GM20000 (cell line): Measurements from ENCODE around the gene SELENON.

Experiments used
- DNase-seq: peaks from one replicate; pipeline ENCODE4 v3.0.0; 2012; ENCODE audit warnings: low spot score
- TF ChIP-seq, protein P1 (sequence below): IDR thresholded peaks from 2 replicates; pipeline ENCODE4 v1.5.1; 2012; ENCODE audit warnings: mild to moderate bottlenecking, control low read depth; ENCODE audit errors: extremely low read depth, missing control alignments

Gene SELENON

DNA sequence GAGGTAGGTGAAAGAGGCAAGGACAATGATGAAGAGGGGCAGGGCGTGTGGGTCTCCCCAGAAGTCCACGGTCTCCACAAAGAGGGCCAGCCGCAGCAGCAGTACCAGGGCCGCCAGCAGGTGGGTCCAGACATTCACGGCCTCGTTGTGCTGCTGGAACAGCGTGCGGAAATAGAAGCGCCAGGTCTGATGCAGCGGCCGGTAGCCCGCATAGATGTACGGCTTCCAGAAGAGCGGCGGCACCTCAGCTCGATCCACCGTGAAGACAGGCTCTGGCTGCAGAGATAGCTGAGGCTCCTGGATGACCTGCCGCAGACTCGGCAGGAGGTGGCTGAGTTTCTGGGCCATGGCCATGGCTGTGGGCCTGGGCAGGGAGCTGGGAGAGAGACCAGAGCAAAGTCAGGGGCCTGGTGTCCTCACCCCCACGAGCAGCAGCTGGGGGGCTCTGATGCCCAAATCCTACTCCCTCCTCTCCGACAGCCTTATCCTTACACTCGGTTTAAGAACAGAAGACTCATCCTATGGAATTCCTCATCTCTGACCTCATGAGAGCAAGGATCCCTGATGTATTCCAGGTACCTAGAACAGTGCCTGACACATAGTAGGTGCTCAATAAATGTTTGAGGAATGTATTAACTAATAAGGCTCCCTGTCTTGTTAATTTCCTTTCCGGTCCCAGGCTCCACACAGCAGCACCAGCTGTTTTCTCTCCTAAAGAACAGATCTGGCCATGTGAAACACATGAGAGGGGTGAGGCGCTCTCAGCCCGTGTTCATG, 63.7 kb downstream of the SELENON start:
- DNase-seq = no peak
- TF ChIP-seq, protein P1, sequence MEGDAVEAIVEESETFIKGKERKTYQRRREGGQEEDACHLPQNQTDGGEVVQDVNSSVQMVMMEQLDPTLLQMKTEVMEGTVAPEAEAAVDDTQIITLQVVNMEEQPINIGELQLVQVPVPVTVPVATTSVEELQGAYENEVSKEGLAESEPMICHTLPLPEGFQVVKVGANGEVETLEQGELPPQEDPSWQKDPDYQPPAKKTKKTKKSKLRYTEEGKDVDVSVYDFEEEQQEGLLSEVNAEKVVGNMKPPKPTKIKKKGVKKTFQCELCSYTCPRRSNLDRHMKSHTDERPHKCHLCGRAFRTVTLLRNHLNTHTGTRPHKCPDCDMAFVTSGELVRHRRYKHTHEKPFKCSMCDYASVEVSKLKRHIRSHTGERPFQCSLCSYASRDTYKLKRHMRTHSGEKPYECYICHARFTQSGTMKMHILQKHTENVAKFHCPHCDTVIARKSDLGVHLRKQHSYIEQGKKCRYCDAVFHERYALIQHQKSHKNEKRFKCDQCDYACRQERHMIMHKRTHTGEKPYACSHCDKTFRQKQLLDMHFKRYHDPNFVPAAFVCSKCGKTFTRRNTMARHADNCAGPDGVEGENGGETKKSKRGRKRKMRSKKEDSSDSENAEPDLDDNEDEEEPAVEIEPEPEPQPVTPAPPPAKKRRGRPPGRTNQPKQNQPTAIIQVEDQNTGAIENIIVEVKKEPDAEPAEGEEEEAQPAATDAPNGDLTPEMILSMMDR = no peak

DNA sequence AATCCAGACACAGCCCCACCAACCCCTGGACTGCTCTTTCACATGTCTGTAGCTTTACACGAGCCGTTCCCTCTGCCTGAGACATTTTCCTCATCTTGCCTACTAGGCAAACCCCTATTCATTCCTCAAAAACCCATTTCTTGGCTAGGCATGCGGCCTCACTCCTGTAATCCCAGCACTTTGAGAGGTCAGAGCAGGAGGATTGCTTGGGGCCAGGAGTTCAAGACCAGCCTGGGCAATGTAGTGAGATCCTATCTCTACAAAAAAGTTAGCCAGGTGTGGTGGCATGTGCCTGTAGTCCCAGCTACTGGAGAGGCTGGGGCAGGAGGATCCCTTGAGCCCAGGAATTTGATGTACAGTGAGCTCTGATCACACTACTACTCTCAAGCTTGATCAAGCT, 64.4 kb downstream of the SELENON start:
- TF ChIP-seq, protein P1 = no peak

DNA sequence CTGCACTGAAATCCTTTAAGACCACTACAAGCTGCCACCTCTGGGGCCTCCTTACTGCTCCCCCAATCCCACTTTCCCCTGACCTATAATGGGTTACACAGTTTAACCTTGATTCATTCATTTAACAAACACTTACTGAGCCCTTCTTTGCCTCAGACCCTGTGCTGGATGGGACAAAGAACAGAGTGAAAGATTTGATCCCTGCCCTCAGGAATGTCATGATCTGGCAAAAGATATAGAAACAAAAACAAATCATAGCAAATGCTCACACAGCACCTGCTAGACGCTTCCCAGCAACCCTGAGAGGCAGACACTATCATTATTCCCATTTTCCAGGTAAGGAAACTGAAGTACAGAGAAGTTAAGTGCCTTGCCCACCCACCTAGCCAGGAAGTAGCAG, 66.3 kb downstream of the SELENON start:
- TF ChIP-seq, protein P1 = no peak
- no peak for DNase-seq

More for the DNA sequence above, 64.4 kb downstream of the SELENON start:
- no peak for DNase-seq

DNA sequence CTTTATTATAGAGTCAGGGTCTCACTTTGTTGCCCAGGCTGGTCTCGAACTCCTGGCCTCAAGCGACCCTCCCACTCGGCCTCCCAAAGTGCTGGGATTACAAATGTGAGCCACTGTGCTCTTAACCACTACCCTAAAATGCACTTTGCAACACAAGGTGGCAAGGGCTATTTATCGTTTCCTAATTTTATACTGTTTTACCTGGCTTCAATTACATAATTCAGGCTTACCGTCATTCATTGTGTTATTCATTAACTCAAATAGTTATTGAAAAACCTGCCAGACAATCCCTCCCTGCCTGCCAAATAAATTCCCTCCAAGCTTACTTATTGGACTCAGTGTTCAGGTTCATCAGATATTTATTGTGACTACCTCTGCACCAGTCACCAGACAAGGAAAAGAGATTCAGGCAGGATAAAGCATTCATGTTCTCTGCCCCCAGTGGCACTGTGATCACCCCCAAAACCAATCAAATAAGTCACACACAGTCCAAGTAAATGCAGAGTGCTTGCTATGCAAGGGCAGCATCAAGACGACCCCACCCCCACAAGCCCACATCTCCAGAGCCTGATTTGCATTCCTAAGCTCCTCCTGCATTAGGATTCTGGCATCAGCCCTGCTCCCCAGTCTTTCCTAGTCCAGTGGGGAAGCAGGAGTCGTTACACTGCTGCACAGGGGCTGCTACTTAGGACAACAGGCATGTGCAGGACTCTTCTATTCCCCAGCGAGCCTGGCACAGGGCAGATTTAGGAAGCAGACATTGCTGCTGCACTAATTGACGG, 67.4 kb downstream of the SELENON start:
- DNase-seq = no peak
- TF ChIP-seq, protein P1 = no peak
